GM18873 (cell line): ENCODE results near the gene INIP.
"Not testable (repeated sequence)": the region's sequence is repeated elsewhere in the genome, so short reads cannot be mapped to it uniquely, and the experiment has no call there.

Experiments
- ATAC-seq: cut with Tn5 transposase; IDR thresholded peaks from one replicate; pipeline ENCODE4 v1.9.1; 2021; ENCODE audit warnings: mild to moderate bottlenecking, moderate library complexity, moderate number of reproducible peaks; ENCODE audit not compliant: unreplicated experiment, low FRiP score

The INIP gene

DNA sequence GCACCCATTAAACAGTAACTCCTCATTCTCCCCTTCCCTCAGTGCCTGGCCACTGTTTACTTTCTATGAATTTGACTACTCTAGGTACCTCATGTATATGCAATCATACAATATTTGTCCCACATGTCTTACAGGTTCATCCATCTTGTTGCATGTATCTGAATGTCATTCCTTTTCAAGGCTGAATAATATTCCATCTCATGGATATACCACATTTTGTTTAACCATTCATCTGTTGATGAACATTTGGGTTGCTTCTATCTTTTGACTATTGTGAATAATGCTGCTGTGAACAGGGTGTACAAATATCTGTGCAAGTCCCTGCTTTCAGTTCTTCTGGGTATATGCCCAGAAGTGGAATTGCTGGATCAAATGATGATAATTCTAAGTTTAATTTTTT lies 40.9 kb downstream of the INIP start:
- ATAC-seq = no peak

- ATAC-seq = not testable (repeated sequence)
Observed at GRCh38 chr9:112673221-112673620, 44.7 kb downstream of the INIP start.

DNA sequence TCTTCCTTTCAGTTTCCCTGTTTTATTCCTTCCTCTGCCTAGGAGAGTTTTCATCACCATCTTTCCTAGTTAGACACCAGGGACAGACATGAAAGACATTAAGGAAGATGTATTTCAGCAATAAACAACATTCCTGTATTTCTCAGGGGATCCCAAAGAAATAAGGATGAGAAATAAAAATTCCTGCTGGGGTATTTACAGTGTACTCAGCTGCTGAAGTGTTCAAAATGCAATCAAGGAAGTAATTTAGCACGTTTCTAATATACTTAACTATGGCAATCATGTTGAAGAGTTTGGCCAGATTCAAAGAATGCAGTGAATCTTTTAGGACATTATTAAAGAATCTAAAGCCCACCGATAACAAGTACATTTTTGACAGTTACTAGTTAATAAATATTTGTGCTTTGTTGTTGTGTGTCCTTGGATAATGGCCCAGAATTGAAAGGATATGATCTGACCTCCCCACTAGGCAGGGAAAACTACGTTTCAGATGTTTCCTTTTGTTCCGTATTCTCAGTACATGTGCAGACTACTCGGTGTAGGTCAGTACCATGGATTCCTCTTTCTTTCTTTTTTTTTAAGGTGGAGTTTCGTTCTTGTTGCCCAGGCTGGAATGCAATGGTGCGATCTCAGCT lies 46.8 kb downstream of the INIP start:
- ATAC-seq = no peak

GRCh38 chr9:112669326-112669725 lies 48.6 kb downstream of the INIP start:
- no peak for ATAC-seq

DNA sequence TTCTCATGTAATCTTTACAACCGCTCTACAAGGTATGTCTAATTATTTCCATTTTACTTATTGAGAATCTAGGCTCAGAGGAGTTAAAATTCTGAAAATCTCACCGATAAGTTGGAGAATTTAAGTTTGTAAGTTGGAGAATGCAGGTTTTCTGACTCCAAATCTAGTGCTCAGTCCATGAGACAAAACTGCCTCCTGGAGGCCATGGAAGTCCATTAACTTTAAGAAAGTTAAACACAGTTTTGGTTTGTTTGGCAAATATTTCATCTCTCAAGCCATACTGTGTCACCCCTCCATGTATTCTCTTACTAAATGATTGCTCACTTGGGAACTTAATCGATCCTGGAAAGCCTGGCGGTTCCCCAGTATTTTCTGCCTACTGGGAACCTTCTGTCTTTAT lies 52.6 kb downstream of the INIP start:
- no peak for ATAC-seq

DNA sequence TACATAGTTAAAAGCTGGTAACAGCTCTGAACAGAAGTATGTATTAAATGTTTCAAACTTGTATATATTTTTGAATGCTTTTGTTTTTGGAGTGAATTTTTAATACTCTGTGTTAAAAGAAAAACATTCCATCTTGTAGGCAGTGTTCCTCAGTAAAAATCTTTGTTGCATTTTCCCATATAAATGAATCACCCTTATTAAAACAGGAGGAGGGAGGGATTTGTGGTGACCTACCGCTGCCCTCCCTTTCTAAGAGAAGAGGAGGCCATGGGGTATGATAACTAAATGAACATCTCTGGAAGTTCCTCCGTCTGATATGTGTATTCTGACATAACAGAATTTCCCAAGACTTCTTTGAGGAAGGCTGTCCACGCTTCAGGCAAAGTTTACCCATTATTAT lies 53.4 kb downstream of the INIP start:
- no peak for ATAC-seq

DNA sequence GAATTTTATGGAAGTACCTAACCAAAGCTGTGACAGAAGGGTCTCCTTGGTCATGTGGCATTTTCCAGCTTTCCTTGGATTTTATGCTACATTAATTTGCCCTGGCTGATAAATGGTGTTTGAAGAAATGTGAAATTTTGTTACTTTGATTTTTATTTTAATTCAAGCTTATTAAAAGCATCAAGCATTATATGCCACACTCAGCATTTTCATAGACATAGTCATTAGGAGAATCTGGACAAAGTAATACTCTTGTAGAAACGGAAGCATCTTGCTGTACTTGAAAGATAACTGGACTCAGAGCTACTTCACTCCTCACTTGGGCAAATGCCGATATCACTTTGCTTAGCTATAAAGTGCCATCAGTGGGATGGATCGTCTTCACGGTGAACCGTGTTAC lies 54.2 kb downstream of the INIP start:
- no peak for ATAC-seq

- ATAC-seq = no peak
Observed at GRCh38 chr9:112659906-112660305, 58.0 kb downstream of the INIP start.

- ATAC-seq = no peak
Observed at GRCh38 chr9:112655668-112656067, 62.2 kb downstream of the INIP start.

DNA sequence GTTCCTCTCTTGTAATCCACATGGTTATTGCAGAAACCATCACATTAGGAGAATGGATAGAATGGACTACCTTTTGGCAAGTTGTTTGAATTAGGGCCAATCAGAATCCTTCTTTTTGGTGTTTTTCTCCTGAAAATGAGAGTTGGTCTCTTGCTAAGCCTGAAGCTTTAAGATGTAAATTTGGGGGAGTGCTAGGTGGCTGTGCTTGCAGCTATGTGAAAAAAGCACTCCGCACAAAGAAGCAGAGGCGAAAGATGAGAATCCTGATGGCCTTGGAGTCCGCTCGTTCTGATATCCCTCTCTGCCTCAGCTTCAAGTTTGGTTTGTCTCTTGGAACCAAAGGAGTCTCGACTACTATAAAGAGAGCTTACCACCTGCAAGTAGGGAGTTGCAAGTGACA lies 63.6 kb downstream of the INIP start:
- ATAC-seq = no peak

DNA sequence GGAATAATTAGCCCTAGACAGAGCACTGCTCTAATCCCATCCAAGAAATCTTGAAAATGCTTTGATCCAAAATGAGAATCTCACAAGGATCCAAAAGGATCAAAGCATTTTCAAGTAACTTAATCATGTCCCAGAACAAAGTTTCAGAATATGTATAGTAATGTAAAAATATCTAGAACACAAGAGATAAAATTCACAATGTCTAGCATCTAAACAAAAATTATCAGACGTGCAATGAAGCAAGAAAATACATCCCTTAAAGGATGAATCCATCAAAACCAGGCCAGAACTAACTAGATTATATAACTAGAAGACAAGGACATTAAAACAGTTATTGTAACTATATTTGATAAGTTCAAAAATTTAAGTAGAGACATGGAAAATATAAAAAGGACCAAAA lies 69.3 kb downstream of the INIP start:
- no peak for ATAC-seq

DNA sequence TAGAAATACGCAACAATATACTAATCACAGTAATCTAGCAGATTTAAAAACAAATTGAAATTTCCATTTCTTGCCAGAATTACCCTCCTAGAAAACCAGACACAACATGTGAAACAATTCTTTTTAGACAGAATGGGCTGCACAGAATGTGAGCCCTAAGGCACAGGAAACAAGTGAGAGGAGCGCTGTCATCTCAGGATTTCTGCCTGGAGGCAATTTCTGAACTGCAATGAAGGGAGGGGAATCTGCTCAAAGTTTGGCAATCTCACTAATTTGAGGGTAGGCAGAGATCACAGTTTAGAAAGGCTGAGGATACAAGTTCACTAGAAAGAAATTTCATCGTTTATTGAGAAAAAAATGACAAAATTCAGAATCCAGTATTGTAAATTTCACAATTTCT lies 70.3 kb downstream of the INIP start:
- no peak for ATAC-seq

- no peak for ATAC-seq
Observed at GRCh38 chr9:112642126-112642525, 75.8 kb downstream of the INIP start.

- no peak for ATAC-seq
Observed at GRCh38 chr9:112640311-112640710, 77.6 kb downstream of the INIP start.
